IPS DF 4.7 (cell line): ENCODE measurements around the gene SLC26A1.
"Not testable (repeated sequence)": the region's sequence is repeated elsewhere in the genome, so short reads cannot be mapped to it uniquely, and the experiment has no call there.

Experiments
- DNase-seq: peaks from one replicate; pipeline ENCODE4 v3.0.0-alpha.2; 2013; ENCODE audit warnings: low spot score; ENCODE audit errors: extremely low read depth

Gene SLC26A1

GRCh38 chr4:985123-985830 is 7.9 kb downstream of the SLC26A1 start:
- DNase-seq: no peak

GRCh38 chr4:984336-985054 is 8.7 kb downstream of the SLC26A1 start:
- no peak for DNase-seq

GRCh38 chr4:982814-983213 is 10.4 kb downstream of the SLC26A1 start:
- no peak for DNase-seq

GRCh38 chr4:982291-982690 is 10.9 kb downstream of the SLC26A1 start:
- no peak for DNase-seq

GRCh38 chr4:978957-979701 is 14.1 kb downstream of the SLC26A1 start:
- DNase-seq: no peak

GRCh38 chr4:976016-976415 is 17.2 kb downstream of the SLC26A1 start:
- DNase-seq: not testable (repeated sequence)

- DNase-seq: no peak
These were observed 18.5 kb downstream of the SLC26A1 start for GRCh38 chr4:974668-975067.

- no peak for DNase-seq
These were observed 19.5 kb downstream of the SLC26A1 start, which contains the start of gene DGKQ for GRCh38 chr4:973431-974397. Gene DGKQ (minus strand): TSS chr4:973569. CDS start chr4:973482, 87 bp downstream.

- no peak for DNase-seq
These were observed 20.4 kb downstream of the SLC26A1 start for GRCh38 chr4:972651-973424.

- DNase-seq: no peak
These were observed 21.3 kb downstream of the SLC26A1 start for GRCh38 chr4:971666-972500.

GRCh38 chr4:970854-971520 is 22.2 kb downstream of the SLC26A1 start:
- DNase-seq: no peak

- no peak for DNase-seq
These were observed 23.0 kb downstream of the SLC26A1 start for GRCh38 chr4:970046-970745.

GRCh38 chr4:968621-969394 is 24.4 kb downstream of the SLC26A1 start:
- no peak for DNase-seq

- no peak for DNase-seq
These were observed 25.0 kb downstream of the SLC26A1 start for GRCh38 chr4:968221-968620.

- no peak for DNase-seq
These were observed 25.8 kb downstream of the SLC26A1 start for GRCh38 chr4:967113-968104.
